ENCODE results near the gene CMSS1.

The CMSS1 gene

DNA sequence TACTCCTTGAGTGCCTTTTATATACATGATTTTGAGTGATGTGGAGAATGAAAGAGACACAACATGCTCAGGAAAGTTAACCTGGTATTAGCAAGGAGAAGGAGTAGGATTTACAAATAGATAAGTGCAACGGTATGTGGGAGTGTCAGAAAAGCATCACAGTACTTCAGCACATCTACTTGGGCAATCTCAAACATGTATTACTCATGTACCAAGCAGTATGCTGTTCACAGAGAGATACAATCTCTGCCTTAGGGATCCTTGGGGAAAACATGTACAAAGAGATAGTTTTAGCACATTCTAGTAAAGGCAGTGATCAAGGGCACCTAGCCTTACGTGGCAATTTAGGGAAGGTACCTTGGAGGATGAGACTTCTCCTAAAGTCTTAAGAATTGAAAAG lies 150.1 kb downstream of the CMSS1 start:
- H3K9me3 ChIP-seq: no peaks in the 10 kb centered on the region
- no peaks in the 10 kb centered on the region for H3K36me3 ChIP-seq
- no peaks in the 10 kb centered on the region for H3K4me1 ChIP-seq
- H3K27me3 ChIP-seq: no peaks in the 10 kb centered on the region
- no peak for DNase-seq
- TF ChIP-seq, protein P1, sequence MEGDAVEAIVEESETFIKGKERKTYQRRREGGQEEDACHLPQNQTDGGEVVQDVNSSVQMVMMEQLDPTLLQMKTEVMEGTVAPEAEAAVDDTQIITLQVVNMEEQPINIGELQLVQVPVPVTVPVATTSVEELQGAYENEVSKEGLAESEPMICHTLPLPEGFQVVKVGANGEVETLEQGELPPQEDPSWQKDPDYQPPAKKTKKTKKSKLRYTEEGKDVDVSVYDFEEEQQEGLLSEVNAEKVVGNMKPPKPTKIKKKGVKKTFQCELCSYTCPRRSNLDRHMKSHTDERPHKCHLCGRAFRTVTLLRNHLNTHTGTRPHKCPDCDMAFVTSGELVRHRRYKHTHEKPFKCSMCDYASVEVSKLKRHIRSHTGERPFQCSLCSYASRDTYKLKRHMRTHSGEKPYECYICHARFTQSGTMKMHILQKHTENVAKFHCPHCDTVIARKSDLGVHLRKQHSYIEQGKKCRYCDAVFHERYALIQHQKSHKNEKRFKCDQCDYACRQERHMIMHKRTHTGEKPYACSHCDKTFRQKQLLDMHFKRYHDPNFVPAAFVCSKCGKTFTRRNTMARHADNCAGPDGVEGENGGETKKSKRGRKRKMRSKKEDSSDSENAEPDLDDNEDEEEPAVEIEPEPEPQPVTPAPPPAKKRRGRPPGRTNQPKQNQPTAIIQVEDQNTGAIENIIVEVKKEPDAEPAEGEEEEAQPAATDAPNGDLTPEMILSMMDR (IDR thresholded peaks at IDR 0.05; ENCODE audit: low read depth, low read length): no peak
- H3K4me3 ChIP-seq (ENCODE audit: low read depth, low read length): no peak overlapping the region

DNA sequence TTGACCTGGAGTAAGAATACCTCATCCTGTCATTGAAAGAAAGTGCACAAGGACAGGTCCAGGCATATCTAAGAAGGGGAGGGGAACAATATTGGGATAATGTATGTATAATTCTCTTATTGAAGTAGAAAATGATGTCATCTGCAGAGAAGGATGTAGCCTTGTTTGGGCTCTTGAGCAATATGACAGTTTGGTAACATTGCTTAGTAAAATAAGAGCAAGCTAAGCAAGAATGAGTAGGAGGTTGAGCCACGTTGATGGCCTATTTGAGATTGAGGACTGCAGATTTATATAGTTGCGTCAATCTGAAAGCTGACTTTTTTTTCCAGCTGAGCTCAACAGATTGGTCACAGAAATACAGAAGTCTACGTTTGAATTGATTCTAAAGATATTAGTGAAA lies 151.5 kb downstream of the CMSS1 start:
- H3K4me3 ChIP-seq (ENCODE audit: low read depth, low read length): no peak overlapping the region
- H3K9me3 ChIP-seq: no peaks in the 10 kb centered on the region
- H3K4me1 ChIP-seq: no peaks in the 10 kb centered on the region
- no peaks in the 10 kb centered on the region for H3K36me3 ChIP-seq
- no peaks in the 10 kb centered on the region for H3K27me3 ChIP-seq
- DNase-seq: no peak
- TF ChIP-seq, protein P1 (IDR thresholded peaks at IDR 0.05; ENCODE audit: low read depth, low read length): no peak

DNA sequence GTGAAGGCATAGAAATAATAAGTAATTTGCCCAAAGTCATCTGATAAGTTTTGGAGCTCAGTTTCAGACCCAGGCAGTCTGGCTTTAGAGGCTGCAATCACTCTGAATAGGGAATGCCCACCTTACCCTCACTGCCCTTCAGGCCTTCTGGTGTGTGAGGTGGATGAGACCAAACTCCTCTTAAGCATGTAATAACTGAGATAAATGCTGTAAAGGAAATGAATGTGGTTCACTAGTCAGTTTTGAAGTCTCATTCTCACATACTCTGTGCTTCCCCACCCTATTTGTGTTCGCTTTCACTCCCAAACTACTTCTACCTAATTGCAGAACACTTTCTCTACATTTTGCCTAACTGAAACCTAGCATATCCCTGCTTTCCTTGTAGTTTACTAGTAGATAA lies 152.5 kb downstream of the CMSS1 start:
- no peaks in the 10 kb centered on the region for H3K9me3 ChIP-seq
- DNase-seq: no peak
- TF ChIP-seq, protein P1 (IDR thresholded peaks at IDR 0.05; ENCODE audit: low read depth, low read length): no peak

DNA sequence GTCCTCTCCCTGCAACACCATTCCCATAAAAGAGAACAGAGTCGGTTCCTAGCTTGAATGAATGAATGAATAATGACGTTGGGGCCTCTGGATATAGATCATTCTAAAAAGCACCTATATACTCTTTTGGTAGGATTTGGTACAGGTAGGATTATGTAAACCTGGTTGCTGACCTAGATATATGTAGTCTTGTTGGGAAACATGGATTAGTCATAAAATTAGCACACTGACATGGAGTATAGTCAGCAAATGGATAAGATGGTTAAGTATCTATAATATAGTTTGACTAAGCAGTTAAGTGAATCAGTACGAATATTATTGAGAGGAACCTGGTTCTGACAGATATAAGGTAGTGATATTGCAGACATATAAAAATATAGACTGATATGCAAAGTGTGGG lies 154.1 kb downstream of the CMSS1 start:
- DNase-seq: no peak
- no peaks in the 10 kb centered on the region for H3K9me3 ChIP-seq
- H3K27me3 ChIP-seq: no peaks in the 10 kb centered on the region
- no peaks in the 10 kb centered on the region for H3K4me1 ChIP-seq
- H3K4me3 ChIP-seq (ENCODE audit: low read depth, low read length): no peak overlapping the region
- TF ChIP-seq, protein P1 (IDR thresholded peaks at IDR 0.05; ENCODE audit: low read depth, low read length): no peak
- H3K36me3 ChIP-seq: no peaks in the 10 kb centered on the region

More for the DNA sequence above, 152.5 kb downstream of the CMSS1 start:
- Histone ChIP-seq H3K4me1 (no peaks in the 10 kb centered on the region), H3K27me3 (no peaks in the 10 kb centered on the region), H3K4me3 (ENCODE audit: low read depth, low read length) (no peak overlapping the region), H3K36me3 (no peaks in the 10 kb centered on the region)

DNA sequence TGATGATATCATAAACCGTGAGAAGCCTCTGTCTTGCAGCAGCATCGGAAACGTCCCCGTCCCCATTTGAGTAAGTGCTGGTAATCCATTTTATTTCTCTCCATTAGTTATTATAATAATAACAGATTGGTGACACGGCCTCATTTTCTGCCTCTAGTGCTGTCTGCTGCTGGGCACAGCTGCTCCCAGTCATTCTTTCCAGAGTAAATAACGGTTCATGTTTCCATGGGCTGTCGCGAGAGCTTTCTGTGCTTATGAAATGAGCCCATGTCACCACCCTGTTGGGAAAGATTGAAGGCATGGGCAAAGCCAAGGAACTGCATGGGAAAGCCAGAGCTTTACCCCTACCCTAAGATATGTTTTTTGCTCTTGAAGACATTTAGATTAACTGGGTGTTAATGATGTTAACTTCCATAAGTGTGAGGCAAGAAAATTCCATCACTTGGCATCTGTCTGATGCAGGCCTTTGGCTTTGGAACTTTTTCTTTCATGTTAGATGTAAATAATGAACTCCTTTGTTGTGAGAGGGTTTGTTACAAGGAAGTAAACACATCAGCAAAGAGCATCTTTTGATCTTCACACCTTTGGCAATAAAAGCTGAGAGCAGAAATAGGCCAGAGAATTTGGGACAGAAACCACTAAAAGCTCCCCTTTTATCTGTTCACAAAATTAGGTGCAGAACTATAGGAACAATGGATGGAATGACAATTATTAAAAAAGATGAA lies 154.9 kb downstream of the CMSS1 start:
- Histone ChIP-seq H3K27me3 (no peaks in the 10 kb centered on the region), H3K4me3 (ENCODE audit: low read depth, low read length) (no peak overlapping the region), H3K9me3 (no peaks in the 10 kb centered on the region), H3K36me3 (no peaks in the 10 kb centered on the region), H3K4me1 (no peaks in the 10 kb centered on the region)
- TF ChIP-seq, protein P1 (IDR thresholded peaks at IDR 0.05; ENCODE audit: low read depth, low read length): no peak
- no peak for DNase-seq

DNA sequence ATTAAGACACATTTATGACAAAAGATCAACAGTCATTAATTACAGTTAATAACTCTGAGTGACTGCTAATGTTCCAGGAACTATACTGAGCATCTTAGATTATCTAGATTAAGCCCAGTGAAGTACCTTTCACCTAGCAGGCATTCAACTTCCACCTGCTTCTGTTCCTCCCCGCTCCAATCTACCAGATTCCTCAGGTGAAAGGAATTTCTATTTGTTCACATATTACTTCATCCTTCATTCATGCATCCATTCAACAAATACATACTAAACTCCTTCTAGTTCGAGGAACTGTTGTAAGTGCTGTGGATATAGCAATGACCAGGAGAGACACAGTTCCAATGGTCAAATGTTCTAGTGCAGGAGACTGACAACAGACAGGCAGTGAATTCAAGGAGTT lies 157.3 kb downstream of the CMSS1 start:
- H3K27me3 ChIP-seq: no peaks in the 10 kb centered on the region
- H3K4me3 ChIP-seq (ENCODE audit: low read depth, low read length): no peak overlapping the region
- no peaks in the 10 kb centered on the region for H3K36me3 ChIP-seq
- no peaks in the 10 kb centered on the region for H3K4me1 ChIP-seq
- H3K9me3 ChIP-seq: no peaks in the 10 kb centered on the region
- DNase-seq: no peak
- TF ChIP-seq, protein P1 (IDR thresholded peaks at IDR 0.05; ENCODE audit: low read depth, low read length): no peak
